DMS 273 (cell line): ENCODE data around the gene SLC23A2.
"Not testable (repeated sequence)": the region's sequence is repeated elsewhere in the genome, so short reads cannot be mapped to it uniquely, and the experiment has no call there.

Experiments
- DNase-seq: peaks from one replicate; lab custom pipeline; 2025; ENCODE audit not compliant: unreplicated experiment; lab: John Stamatoyannopoulos, UW

SLC23A2 gene

DNA sequence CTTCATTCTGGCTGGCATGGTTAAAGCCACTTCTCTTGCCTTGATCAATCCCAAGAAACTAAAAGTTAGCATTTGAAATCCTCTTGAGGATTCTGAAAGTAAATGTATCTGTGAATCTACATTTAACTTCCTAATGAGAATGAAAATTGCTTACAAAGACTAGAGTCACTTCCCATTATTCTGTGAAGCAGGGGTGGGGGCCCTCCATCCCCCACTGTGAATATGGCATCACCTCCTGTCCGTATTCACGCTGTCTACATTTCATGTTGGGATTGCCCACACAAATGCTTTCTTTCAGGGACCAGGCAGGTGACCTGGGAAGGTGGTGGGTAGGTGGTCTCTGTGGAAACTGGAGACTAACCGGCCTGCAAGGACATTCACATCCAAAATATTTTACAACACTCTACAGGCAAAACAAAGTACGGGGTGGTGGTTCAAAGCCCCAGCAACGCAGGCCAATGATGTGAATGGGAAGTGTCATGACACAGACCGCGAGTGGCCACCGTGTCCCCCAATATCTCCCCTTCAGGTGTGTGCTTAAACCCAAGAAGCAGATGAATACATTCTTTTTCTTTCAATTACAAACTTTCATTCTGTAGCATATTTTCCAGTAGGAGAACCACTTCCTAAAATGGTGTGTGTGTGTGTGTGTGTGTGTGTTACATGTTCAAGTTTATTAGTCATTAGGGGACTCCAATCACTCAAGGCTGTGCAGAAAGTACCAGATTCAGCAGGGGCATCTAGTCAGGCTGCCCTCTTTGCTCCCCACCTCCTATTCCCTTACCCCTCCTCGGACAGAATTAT lies 147.4 kb downstream of the SLC23A2 start:
- DNase-seq = no peak

DNA sequence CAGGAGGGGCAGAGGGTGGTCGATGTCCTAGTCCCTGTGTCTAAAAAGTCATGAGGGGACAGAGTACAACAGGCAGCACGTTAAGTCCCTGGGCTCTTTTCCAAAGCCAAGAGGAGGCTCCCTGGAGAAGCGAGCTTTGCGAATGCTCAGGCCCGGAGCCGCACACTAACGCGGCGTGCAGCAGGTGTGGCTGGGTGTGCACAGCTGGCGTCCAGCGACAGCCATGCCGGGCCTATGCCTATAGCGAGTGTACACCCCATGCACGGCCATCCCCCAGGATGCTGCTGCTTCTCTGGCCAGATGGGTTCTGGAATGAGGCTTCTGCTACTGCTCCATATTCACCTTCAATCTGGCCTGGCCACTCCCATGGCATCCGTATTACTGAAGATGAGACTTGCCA lies 148.3 kb downstream of the SLC23A2 start:
- no peak for DNase-seq

DNA sequence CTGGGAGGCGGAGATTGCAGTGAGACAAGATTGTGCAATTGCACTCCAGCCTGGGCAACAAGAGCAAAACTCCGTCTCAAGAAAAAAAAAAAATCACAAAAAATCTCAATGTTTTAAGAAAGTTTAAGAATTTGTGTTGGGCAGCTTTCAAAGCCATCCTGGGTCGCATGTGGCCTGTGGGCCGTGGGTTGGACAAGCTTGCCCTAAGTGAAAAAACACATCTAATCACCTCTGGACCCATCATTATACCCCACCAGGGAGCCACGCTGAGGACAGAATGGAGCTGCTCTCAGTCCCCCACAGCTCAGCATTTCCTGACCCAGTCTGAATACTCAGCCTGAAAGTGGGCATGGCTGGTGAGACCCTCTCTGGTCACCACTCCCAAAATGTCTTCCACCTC lies 150.3 kb downstream of the SLC23A2 start:
- DNase-seq = no peak

DNA sequence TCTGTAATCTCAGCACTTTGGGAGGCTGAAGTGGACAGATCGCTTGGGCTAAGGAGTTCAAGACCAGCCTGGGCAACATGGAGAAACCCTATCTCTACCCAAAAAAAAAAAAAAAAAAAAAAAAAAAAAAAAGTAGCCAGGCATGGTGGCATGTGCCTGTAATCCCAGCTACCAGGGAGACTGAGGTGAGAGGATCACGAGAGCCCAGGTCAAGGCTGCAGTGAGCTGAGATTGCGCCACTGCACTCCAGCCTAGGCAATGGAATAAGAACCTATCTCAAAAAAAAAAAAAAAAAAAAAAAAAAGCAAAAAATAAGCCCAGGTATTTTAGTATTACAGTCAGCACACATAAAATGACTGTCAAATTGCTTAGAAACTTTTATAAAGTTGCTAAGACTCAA lies 152.5 kb downstream of the SLC23A2 start:
- DNase-seq = not testable (repeated sequence)

DNA sequence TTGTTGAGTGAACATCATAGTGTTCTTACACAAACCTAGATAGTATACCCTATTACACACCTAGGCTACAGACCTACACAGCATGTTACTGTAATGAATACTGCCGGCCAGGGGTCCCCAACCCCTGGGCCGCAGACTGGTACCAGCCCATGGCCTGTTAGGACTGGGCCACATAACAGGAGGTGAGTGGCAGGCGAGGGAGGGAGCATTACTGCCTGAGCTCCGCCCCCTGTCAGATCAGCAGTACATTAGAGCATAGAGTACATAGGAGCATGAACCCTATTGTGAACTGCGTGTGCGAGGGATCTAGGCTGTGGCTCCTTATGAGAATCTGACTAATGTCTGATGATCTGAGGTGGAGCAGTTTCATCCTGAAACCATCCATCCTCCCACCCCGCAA lies 153.3 kb downstream of the SLC23A2 start:
- DNase-seq = no peak

DNA sequence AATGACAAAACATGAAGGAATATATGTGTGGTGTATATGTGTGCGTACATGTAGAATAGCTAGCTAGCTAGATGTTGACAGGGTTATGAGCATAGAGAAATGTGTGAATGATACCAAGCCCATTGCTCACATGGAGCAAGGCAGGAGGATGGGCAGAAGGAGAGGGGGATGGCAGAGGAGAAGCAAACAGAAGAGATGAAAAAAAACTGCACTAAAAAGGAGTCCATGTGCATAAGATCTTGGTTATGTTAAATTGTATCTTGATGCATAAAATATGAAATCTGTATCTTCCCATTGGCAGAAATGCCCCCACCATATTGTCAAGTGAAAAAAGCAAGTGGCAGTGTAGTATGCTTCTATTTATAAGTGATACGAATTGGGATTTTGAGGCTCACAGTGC lies 154.5 kb downstream of the SLC23A2 start:
- no peak for DNase-seq

DNA sequence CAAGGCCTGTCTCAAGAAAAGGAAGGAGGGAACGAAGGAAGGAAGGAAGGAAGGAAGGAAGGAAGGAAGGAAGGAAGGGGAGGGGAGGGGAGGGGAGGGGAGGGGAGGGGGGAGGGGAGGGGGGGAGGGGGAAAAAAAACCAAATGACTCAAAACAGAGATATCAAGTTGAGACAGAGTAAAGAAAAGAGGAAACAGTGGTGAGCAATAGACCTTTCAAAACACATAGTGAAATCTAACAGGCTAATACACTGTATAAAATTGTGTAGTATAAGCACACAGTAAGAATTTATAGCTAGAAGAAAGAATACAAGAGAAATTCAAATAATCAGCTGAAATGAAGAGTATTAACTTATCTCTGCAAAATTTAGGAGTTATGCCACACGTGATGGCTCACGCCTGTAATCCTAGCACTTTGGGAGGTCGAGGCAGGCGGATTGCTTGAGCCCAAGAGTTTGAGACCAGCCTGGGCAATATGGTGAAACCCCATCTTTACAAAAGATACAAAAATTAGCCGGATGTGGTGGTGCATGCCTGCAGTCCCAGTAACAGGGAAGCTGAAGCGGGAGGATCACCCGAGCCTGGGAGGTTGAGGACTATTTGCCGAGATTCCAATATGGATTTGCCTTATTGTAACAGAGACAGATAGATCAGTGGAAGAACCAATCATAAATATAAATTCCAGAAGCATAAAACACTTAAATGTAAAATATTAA lies 156.4 kb downstream of the SLC23A2 start:
- DNase-seq = no peak

DNA sequence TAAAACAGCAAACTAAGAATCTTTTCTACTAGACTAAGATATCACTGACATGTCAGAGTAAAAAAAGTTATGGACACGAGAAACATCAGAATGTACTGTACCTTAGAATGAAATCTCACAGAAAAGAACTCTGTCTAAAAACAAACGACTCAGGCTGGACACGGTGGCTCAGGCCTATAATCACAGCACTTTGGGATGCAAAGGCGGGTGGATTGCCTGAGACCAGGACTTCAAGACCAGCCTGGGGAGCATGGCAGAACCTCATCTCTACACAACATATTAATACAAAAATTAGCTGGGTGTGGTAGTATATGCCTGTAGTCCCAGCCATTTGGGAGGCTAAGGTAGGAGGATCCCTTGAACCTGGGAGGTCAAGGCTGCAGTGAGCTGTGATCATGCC lies 157.0 kb downstream of the SLC23A2 start:
- DNase-seq = no peak

DNA sequence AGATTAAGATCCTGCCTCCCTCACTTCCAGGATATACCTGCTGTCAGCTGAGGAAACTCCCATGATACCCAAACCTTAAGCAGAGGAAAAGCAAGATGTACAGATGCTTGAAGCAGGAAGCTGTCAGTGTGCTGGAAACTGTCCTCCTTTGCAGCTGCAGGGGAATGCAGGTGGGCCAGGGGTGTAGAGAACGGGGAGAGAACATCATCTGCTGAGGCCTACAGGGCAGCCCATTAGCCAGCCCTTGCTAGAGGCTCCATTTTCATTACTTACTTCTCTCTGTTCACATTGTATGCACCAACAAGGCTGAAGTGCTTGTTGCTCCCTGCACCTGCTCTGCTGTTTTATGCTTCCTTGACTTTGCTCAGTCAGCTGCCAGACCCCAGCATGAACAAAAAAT lies 160.5 kb downstream of the SLC23A2 start:
- no peak for DNase-seq

DNA sequence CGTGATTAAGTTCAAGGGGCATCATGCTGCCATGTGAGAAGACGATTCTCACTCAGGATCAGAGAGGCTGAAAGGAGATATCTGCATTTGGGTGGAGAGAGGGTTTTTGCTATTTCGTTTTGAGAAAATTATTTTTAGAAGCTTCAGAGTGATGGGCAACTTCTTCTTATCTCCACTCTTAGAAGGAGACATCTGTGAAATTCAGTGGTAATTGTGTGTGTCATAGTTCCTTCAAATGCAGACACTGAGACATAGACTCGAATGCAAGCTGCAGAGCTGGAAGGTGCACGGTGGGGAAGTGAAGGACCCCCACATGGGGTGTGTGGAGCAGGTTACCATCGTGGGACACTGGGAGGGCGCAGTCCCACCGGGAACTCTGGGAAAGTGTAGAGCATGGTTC lies 162.8 kb downstream of the SLC23A2 start:
- DNase-seq = no peak

DNA sequence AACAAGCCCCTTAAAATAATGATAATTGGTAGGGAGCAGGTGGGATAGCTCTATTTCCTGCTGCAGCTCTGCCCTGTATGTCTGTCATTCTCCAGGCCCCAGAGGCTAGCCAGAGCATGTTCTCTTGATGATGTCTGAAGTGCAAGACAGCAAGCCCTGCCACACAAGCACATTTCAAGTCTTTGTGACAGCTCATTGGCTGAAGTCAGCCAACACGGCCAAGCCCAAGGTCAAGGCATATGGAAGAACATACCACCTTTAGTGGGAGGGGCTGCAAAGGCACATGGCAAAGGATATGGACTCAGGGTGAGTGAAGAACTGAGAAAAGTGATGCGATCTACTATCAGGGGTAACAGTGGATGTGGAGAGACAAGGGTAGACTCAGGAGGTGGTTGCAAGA lies 163.6 kb downstream of the SLC23A2 start:
- DNase-seq = no peak

DNA sequence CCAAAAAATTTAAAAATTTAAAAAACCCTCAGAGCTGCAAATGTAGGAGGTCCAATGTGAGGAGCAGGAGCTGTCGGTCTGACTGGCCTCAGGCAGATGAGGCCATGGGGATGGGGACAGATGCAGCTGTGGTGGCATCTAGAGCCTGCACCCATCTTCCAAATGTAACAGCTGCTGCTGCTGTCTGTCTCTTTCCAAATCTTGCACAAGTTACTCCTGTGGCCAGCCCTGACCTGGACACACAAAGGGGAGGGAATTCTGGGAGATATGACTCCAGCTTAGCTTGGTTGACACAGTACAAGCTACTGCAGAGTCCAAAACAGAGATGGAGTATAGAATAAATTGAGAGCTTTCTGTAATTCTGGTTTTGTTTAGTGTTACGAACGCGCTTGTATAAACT lies 164.4 kb downstream of the SLC23A2 start:
- DNase-seq = no peak

DNA sequence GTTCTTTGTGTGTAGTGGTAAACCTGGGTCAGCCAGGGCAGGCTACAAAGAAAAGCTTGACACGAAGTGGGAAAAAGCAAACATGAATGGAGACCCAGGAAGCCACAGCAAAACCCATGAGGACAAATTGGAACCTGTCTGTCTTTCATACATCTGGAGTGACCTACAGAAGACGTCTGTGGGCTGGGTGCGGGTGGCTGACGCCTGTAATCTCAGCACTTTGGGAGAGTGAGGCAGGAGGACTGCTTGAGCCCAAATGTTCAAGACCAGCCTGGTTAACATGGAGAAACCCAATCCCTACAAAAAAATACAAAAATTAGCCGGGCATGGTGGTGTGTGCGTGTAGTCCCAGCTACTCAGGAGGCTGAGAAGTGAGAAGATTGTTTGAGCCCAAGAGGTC lies 164.8 kb downstream of the SLC23A2 start:
- no peak for DNase-seq

DNA sequence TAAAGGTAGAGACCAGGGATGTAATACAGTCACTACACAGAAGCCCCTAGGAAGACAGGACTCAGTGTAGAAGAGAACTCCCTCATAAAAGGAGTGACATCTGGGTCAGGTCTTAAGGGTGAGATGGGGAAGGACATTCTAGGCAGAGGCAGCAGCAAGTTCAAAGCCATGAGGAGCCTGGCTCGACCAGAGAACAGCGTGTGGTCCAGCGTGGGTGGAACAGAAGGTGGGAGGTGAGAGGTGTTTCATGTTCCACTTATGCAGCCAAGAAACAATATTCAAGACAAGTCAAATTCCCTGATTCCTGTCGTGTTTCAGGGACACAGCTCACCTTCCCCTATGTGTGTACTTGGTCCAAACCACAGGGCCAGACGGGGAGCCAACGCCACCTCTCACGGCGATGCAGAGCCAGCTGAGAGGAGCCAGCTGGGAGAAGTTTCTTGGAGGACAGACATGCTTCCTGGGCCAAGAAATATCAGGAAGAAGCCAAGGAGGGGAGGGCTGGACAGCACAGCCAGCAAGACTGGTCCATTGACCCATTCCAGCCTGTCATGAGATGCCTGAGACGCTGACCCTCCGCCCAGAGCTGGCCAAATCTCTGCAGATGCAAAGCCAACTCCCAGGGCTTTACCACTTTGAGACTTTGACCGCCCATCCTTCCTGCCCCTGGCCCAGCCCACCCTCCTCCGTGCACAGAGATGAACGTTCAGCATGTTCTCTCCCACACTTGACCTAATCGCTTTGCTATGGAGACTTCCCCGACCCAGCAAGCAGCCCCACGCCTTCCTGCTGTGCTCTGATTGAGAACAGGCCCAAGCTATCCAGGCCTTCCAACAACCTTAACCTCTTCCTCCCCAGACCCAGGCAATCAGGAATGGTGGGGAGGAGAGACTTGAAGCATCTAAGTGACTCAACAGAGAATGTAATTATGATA lies 165.8 kb downstream of the SLC23A2 start:
- DNase-seq = no peak

DNA sequence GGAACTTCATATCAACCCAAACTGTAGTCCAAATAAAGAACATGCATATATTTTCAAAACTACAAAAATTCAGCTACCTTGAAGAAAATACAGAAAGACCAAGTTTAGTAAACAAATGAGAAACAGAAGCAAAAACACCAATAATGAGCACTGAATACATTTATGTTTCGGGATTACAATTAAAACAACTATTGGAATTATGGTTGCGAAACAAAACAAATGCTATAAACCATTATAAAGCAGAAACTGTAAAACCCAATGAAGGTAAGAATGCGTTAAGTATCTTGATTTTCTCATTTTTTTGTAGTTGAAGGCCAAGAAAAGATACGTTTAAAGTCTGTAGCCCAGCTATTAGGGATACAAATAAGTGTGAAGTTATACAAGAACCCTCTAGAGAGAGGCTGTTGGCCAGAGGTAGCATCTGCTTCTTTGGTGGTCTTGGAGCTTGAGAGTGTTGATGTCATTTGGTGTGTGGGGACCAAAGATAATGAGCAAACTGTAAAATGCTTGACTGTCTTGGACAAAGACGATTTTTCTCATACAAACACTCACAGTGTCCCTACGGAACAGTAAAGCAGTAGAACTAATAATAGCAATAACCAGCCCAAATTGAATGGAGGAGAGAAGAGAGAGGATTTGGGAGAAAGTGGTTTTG lies 168.1 kb downstream of the SLC23A2 start:
- no peak for DNase-seq

DNA sequence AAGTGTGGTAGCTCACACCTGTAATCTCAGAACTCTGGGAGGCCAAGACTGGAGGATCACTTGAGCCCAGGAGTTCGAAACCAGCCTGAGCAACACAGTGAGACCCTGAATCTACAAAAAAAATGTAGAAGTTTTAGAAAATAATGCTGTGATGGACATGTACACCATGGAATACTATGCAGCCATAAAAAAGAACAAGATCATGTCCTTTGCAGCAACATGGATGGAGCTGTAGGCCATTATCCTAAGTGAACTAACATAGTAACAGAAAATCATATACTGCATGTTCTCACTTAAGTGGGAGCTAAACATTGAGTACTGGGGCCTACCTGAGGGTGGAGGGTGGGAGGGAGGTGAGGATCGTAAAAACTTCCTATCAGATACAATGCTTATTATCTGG lies 168.8 kb downstream of the SLC23A2 start:
- DNase-seq = no peak

DNA sequence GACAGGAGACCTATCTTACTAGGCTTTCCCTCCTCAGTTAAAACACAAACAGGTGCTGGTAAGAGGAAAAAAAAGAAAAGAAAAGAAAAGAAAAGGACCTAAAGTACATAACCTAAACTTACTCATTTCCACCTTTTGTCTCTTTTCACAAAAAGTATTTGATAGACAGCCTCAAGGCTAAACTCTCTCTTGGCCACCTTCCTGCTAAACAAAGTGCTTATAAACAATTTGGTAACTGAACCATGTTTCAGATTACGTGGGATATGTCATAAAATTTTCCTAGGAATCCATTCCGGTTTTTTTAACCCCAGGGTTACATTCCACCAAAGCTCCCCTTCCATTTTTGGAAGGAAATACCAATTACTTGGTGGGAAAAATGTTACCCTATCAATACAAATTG lies 170.6 kb downstream of the SLC23A2 start:
- DNase-seq = no peak

DNA sequence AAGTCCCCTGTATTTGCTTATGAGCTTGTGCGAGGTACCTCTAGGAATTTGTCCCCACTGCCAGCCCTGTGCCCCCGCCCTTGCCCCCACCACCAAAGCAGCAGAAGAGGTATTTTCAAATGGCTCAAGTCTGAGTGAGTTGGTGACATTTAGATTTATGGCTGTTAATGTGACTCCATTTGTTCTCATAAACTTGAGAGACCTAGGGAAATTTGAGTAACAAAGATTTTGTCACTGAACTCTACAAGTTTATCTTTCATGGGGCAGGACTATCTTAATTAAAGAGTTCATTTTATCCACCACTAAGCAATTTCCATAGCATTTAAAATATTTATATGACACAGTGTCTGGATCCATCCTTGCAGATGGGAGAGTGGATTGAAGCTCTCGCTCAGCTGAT lies 171.1 kb downstream of the SLC23A2 start:
- DNase-seq = no peak

DNA sequence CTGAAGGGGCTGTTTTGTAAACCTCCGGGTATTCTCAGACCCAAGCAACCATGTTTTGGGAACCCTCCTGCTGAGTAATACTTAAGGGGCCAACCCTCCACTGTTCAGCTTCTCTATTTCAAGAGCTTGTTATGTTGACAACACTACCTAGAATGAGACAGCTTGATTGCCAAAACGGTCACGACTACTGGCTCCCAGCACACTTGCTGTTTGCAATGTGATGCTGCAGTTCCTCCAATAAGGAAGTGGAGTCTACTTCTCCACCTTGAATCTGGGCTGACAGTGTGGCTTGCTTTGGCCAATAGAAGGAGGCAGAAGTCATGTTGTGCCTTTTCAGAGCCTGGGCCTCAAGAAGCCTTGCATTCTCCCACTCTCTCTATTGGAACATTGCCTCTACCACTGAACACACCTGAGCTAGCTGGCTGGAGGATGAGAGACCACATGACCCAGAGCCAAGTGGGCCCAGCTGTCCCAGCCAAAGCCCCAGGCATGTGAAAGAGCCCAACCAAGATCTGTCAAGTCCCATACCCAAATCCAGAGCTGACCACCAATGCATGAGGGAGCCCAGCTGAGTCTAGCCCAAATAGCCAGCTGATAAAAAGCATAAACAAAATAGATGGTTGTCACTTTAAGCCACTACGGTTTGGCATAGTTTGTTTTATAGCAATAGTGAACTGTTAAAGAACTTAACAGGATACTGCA lies 171.6 kb downstream of the SLC23A2 start:
- peak; percentile 54 for DNase-seq

DNA sequence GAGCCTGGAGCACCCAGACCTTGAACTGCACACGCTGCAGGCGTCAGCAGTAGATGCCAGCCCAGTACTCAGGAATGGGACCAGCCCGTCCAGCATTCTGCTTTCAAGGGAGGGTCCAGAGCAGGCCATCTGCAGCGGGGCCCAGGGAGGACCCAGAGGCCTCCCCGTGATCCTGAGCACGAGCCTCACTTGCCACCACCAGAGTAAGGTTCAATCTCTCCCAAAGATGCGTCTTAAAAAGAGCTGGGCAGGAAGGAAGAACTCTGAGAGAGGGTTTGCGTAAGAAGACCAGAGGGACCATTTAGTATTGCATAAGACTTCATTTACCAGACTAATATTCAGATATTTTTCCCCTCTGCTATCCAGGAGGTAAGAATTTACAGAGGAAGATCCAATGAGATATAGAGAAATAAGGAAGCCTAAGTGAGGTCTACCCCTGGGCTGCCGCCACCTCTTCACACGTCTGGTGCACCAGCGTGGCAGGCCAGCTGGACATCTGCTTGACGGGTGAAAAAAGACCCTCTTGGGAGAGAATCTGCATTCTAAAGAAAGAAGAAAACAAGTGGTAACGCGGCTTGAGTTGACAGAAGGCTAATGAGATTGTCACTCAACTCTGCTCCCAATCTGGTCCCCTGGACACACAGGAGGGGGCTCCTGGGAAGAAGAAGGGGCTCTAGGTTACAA lies 172.3 kb downstream of the SLC23A2 start:
- DNase-seq = peak; percentile 54
